Spleen (tissue), 11 donors: Measurements from ENCODE around the gene ABCA13. TPM values are rescaled to one million over a fixed set of nuclear protein-coding genes. Genes with fewer than 3 reads are reported as not detected.
A peak's percentile ranks its signal among the peaks of the same experiment; 100 is the strongest.

Source experiments
- DNase-seq: peaks from one replicate; pipeline ENCODE4 v3.0.0-alpha.2; 2020
- H3K27ac ChIP-seq, 8 donors: fragments of 200-600 bp; sonication (generic) in 7 of 8; 1 replicate in 4 of 8; 2 replicates in 4 of 8; pipeline versions ENCODE4 v1.5.0 to v1.8.0; 2016 to 2021; ENCODE audit warnings: inconsistent platforms in 4 of 8, mild to moderate bottlenecking in 4 of 8, moderate library complexity in 1 of 8
- H3K27me3 ChIP-seq, 7 donors: fragments of 200-600 bp; sonication (generic) in 6 of 7; replicated peaks in 1 of 7; 1 replicate in 4 of 7; 2 replicates in 3 of 7; pipeline versions ENCODE4 v1.5.0 to v1.8.0; 2016 to 2021; ENCODE audit warnings: inconsistent platforms in 3 of 7, mild to moderate bottlenecking in 1 of 7
- H3K36me3 ChIP-seq, 6 donors: fragments of 200-600 bp; sonication (generic) in 5 of 6; 1 replicate in 4 of 6; 2 replicates in 2 of 6; pipeline versions ENCODE4 v1.5.0 to v1.8.0; 2016 to 2021; ENCODE audit warnings: inconsistent platforms in 2 of 6
- H3K4me1 ChIP-seq, 6 donors: fragments of 200-600 bp; sonication (generic) in 5 of 6; 1 replicate in 3 of 6; 2 replicates in 3 of 6; pipeline versions ENCODE4 v1.5.0 to v1.8.0; 2016 to 2021; ENCODE audit warnings: inconsistent platforms in 3 of 6
- H3K4me3 ChIP-seq, 8 donors: fragments of 200-600 bp; sonication (generic) in 7 of 8; 1 replicate in 4 of 8; 2 replicates in 4 of 8; pipeline versions ENCODE4 v1.5.0 to v1.8.0; 2016 to 2021; ENCODE audit warnings: inconsistent platforms in 4 of 8, mild to moderate bottlenecking in 4 of 8, moderate library complexity in 2 of 8
- H3K9me3 ChIP-seq, 8 donors: fragments of 200-600 bp; sonication (generic) in 7 of 8; 1 replicate in 4 of 8; 2 replicates in 4 of 8; pipeline versions ENCODE4 v1.5.0 to v1.8.0; 2016 to 2021; ENCODE audit warnings: inconsistent platforms in 4 of 8
- POLR2A ChIP-seq, 3 donors: fragments of 450-650 bp; IDR thresholded peaks; one replicate each; pipeline ENCODE4 v1.5.1; 2017; ENCODE audit warnings: antibody characterized with exemption in 3 of 3, mild to moderate bottlenecking in 1 of 3
- POLR2AphosphoS5 ChIP-seq, 3 donors: sonication (generic); formaldehyde crosslinking; IDR thresholded peaks; one replicate each; pipeline ENCODE4 v1.5.1; 2017; ENCODE audit warnings: antibody characterized with exemption in 3 of 3
- WGBS, 5 donors: extraction: QIAGEN DNeasy Blood & Tissue Kit in 3 of 5; methylation state at CpG; one replicate each; pipeline versions ENCODE4 v1.1.5 to v1.1.7; 2013 to 2018; 5-methylcytosine and 5-hydroxymethylcytosine counted together
- intact Hi-C: fragments of 100-400 bp; cut with DNase I; formaldehyde crosslinking; loops from one replicate; pipeline ENCODE4 v1.15.0; 2023; ENCODE audit warnings: low total_unique reads
- polyA plus RNA-seq, 3 donors: library from polyadenylated mRNA; stranded (reverse); fragments of 200-250 nt; gene quantifications; one replicate each; pipeline ENCODE4 v1.2.1, GENCODE V29; 2013
- total RNA-seq, 7 donors: library from RNA; depleted of rRNA in 3 of 7; stranded (reverse); fragments of >200 nt in 3 of 7; fragmentation: NEBNext Ultra II Directional in 4 of 7; extraction: Animal tissue kit (Norgen Biotek cat#: 25700) in 4 of 7; gene quantifications; one replicate each; pipeline versions ENCODE4 v1.1.0 to v1.2.1, GENCODE V29; 2016 to 2021
- TF ChIP-seq, protein P1 (sequence below), 11 experiments: fragments of 200-600 bp in 7 of 11; fragments of 450-650 bp in 4 of 11; sonication (generic) in 4 of 11; IDR thresholded peaks in 8 of 11; conservative IDR thresholded peaks in 3 of 11; 1 replicate in 7 of 11; 2 replicates in 4 of 11; pipeline versions ENCODE4 v1.4.0 to v1.8.0; 2016 to 2021; ENCODE audit warnings: antibody characterized with exemption in 11 of 11, inconsistent platforms in 4 of 11, mild to moderate bottlenecking in 1 of 11
- donor health status: healthy with polysubstance abuse.
- donor health status: DM: no; HTN: no; CAD: no; lungs with moderate emphysema.
- donor health status: DM: no; HTN: no; CAD: no.
- donor health status: Bipolar disorder and iron deficiency.
- donor health status: healthy.
- donor health status: DM: no; HTN: no; CAD: no.
- donor health status: DM: yes; HTN: yes; CAD: no.

The ABCA13 gene
- total and polyA plus RNA-seq, 10 donors, result 0.02 to 19.0 (median 1.8) TPM

DNA sequence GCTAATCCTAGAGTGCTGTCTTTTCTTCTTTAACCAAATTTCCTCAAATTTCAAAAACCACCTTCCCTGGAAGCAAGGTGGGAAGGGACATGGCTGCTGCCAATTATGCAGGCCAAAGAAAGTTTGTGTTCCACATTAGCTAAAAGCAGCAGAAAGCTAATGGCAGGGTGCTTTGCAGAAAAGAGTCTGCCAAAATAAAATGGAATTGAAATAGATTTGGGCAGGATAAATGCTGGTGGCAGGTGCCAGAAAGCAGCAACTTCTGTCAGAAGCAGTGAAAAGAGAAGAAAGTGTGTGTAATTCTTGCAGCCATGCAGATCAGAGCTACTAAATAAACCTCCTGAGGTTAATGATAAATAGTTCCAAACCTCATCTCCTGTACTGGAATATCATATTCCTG lies 275.5 kb downstream of the ABCA13 start:
- no peaks in the 10 kb centered on the region for H3K36me3 ChIP-seq
- DNase-seq, result no peak
- H3K27me3 ChIP-seq, result no peaks in the 10 kb centered on the region
- no peak for TF ChIP-seq POLR2A (IDR thresholded peaks at IDR 0.05)
- TF ChIP-seq, protein P1, sequence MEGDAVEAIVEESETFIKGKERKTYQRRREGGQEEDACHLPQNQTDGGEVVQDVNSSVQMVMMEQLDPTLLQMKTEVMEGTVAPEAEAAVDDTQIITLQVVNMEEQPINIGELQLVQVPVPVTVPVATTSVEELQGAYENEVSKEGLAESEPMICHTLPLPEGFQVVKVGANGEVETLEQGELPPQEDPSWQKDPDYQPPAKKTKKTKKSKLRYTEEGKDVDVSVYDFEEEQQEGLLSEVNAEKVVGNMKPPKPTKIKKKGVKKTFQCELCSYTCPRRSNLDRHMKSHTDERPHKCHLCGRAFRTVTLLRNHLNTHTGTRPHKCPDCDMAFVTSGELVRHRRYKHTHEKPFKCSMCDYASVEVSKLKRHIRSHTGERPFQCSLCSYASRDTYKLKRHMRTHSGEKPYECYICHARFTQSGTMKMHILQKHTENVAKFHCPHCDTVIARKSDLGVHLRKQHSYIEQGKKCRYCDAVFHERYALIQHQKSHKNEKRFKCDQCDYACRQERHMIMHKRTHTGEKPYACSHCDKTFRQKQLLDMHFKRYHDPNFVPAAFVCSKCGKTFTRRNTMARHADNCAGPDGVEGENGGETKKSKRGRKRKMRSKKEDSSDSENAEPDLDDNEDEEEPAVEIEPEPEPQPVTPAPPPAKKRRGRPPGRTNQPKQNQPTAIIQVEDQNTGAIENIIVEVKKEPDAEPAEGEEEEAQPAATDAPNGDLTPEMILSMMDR (IDR thresholded peaks at IDR 0.05 in 8 of 11, conservative IDR thresholded peaks at IDR 0.05 in 3 of 11), result no peak
- TF ChIP-seq POLR2AphosphoS5 (IDR thresholded peaks at IDR 0.05), result no peak
- H3K9me3 ChIP-seq, result peaks cover 0 to 10% (median 4%) of the 10 kb centered on the region in 8 donors
- H3K4me1 ChIP-seq, result no peaks in the 10 kb centered on the region
- H3K27ac ChIP-seq, result no peak overlapping the region
- no peak overlapping the region for H3K4me3 ChIP-seq
- intact Hi-C loops, result no loop called here

DNA sequence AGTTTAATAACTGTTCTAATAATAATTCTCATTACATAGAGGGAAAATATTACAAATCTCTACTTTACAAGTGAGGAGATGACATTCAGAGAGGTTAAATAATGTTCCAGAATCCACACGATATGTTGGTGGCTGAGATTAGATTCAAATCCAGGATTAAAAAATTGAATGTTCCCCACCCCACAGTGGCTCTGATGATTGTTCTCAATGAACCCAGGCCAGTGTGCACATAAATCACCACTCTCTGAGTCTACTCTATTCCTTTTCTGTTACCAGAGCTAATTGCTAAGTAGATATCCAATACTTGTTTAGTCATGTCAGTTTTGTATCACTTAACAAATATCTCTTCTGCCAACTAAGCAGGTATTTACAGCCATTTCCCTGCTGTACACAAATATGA lies 281.0 kb downstream of the ABCA13 start:
- H3K36me3 ChIP-seq, result peaks cover 0 to 20% (median 0%) of the 10 kb centered on the region in 6 donors
- intact Hi-C loops, result no loop called here
- 91 to 100% (median 95%) methylated on average over 1 of the region's 1 CpG for WGBS, 5 donors
- H3K27ac ChIP-seq, result no peak overlapping the region
- no peaks in the 10 kb centered on the region for H3K4me1 ChIP-seq
- no peaks in the 10 kb centered on the region for H3K9me3 ChIP-seq
- H3K27me3 ChIP-seq, result no peaks in the 10 kb centered on the region
- H3K4me3 ChIP-seq, result no peak overlapping the region
- DNase-seq, result no peak
- TF ChIP-seq, protein P1 (IDR thresholded peaks at IDR 0.05 in 8 of 11, conservative IDR thresholded peaks at IDR 0.05 in 3 of 11), result no peak
- no peak for TF ChIP-seq POLR2AphosphoS5 (IDR thresholded peaks at IDR 0.05)
- TF ChIP-seq POLR2A (IDR thresholded peaks at IDR 0.05), result no peak

DNA sequence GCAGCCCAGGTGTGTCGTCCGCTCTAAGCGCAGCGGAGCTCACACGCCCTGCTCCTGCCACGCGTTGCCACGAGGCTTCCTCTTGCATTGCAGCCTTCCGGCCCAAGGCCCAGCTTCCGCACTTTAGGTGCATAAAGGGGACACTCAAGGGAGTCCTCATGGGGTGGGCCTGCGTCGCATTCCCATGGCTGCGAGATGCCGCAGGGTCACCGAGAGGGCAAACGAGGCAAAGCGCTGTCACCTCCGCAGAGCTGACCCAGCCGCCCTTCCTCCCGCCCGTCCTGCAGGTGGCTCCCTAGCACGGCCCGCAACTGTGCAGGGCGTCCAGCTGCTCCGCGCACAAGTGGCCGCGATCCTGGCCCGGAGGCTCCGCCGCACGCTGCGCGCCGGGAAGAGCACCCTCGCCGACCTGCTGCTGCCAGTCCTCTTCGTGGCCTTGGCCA lies 283.5 kb downstream of the ABCA13 start:
- no peaks in the 10 kb centered on the region for H3K27me3 ChIP-seq
- DNase-seq, result peak; percentile 64
- intact Hi-C loops, result no loop called here
- 79 to 96% (median 92%) methylated on average over 36 to 38 of the region's 38 CpGs for WGBS, 5 donors
- H3K36me3 ChIP-seq, result peaks cover 0 to 20% (median 0%) of the 10 kb centered on the region in 6 donors
- no peak overlapping the region for H3K27ac ChIP-seq
- no peaks in the 10 kb centered on the region for H3K4me1 ChIP-seq
- no peak overlapping the region for H3K4me3 ChIP-seq
- H3K9me3 ChIP-seq, result no peaks in the 10 kb centered on the region
- TF ChIP-seq, protein P1 (IDR thresholded peaks at IDR 0.05 in 8 of 11, conservative IDR thresholded peaks at IDR 0.05 in 3 of 11), result no peak
- TF ChIP-seq POLR2A (IDR thresholded peaks at IDR 0.05) (no peak), POLR2AphosphoS5 (IDR thresholded peaks at IDR 0.05) (no peak)

DNA sequence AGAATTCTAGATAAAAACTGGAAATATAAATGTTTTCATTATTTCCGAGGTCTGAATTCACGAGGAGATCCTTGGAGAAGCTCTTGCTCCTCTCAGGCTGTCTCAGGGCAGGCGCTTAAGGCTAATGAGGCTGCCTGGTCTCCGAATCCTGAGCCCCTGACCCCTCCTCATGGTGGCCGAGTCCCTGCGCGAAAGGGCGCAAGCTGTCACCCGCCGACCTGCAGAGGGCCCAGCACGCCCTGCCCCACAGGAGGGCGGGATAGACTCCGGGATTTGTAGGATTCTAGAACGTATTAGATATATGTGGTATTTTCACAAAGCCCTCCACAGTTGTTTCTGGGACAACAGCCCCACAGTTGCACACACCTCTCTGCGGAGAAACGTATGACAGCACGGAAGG lies 284.1 kb downstream of the ABCA13 start:
- no peak for DNase-seq
- no peak overlapping the region for H3K4me3 ChIP-seq
- WGBS, 5 donors, result 88 to 96% (median 89%) methylated on average over 17 of the region's 17 CpGs
- peaks cover 0 to 20% (median 0%) of the 10 kb centered on the region in 6 donors for H3K36me3 ChIP-seq
- no peak overlapping the region for H3K27ac ChIP-seq
- H3K4me1 ChIP-seq, result no peaks in the 10 kb centered on the region
- H3K9me3 ChIP-seq, result no peaks in the 10 kb centered on the region
- no peak for TF ChIP-seq POLR2AphosphoS5 (IDR thresholded peaks at IDR 0.05)
- TF ChIP-seq POLR2A (IDR thresholded peaks at IDR 0.05), result no peak
- TF ChIP-seq, protein P1 (IDR thresholded peaks at IDR 0.05 in 8 of 11, conservative IDR thresholded peaks at IDR 0.05 in 3 of 11), result no peak
- H3K27me3 ChIP-seq, result no peaks in the 10 kb centered on the region
- intact Hi-C loops, result no loop called here
